Esophagus squamous epithelium (tissue), 4 donors: Measurements from ENCODE around the gene KIAA1614.

Experiments used
- CTCF ChIP-seq, 6 experiments: fragments of 450-650 bp in 4 of 6; fragments of 200-600 bp in 2 of 6; sonication (generic) in 2 of 6; IDR thresholded peaks; one replicate each; pipeline ENCODE4 v1.5.1; 2016 to 2019; ENCODE audit warnings: antibody characterized with exemption in 6 of 6, mild to moderate bottlenecking in 4 of 6, moderate library complexity in 4 of 6
- POLR2A ChIP-seq, 4 donors: fragments of 450-650 bp; IDR thresholded peaks; one replicate each; pipeline ENCODE4 v1.6.1; 2017; ENCODE audit warnings: antibody characterized with exemption in 4 of 4, mild to moderate bottlenecking in 4 of 4, moderate library complexity in 3 of 4

DNA sequence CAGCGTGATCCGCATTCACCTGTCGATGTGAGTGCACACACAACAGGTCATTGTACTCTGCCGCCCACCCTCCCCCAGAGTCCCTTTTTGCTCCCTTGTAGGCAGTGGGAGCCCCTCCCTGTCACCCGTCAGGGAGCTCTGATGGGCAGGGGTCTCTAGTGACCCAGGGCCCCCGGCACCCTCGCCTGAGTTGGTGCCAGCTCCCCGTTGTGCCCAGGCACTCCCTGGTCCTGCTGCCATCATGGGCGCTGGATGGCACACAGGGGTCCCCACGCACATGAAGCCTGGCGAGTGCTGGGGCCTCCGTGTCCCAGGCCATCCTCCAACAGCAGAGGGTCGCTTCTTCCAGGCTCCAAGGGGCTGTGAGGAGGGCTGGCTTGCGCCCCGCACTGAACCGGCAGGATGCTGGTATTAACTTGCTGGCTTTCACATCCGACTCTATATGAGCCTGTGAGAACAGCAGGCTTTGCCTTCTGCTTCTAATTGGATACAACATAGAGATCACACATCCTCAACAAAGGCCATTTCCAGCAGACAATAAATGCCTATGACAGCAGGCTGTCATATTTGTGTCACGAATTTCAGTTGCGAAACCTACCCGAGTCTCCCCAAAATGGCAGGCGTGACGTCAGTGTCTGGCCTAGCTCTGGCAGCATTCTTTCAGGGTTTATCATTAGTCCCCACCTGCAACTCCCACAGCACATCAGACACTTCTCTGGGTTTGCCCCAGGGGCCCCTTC, 35.4 kb downstream of the KIAA1614 start:
- no peak for TF ChIP-seq CTCF (IDR thresholded peaks at IDR 0.05)
- TF ChIP-seq POLR2A (IDR thresholded peaks at IDR 0.05) = no peak
